Prostate gland (tissue), 2 donors: ENCODE results near the gene PLXNB2.

Experiments used
- POLR2A ChIP-seq: fragments of 450-650 bp; IDR thresholded peaks from one replicate; pipeline ENCODE4 v1.6.1; 2016; ENCODE audit warnings: antibody characterized with exemption, mild to moderate bottlenecking
- TF ChIP-seq, protein P1 (sequence below), 4 experiments: fragments of 200-600 bp in 2 of 4; fragments of 450-650 bp in 2 of 4; sonication (generic) in 2 of 4; IDR thresholded peaks; 1 replicate in 3 of 4; 2 replicates in 1 of 4; pipeline ENCODE4 v1.5.1; 2016 to 2019; ENCODE audit warnings: antibody characterized with exemption in 4 of 4, mild to moderate bottlenecking in 2 of 4, moderate library complexity in 2 of 4

DNA sequence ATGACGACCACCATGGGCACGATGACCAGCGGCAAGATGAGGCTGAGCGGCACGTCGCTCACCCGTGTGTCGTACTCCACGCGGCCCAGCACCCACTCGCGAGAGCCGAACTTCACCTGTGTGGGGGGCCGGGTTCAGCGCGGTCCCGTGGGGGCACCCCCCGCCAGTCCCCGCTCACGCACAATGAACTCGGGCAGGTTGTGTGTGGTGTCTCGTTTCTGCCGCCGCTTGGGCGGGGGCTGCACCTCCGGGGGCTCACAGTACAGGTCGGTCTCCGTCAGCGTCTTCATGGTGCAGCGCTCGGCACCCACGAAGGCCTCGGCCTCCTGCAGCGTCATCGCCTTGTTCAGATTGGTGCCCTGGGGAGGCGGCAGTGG is 26.1 kb downstream of the PLXNB2 start:
- TF ChIP-seq POLR2A = no peak
- TF ChIP-seq, protein P1, sequence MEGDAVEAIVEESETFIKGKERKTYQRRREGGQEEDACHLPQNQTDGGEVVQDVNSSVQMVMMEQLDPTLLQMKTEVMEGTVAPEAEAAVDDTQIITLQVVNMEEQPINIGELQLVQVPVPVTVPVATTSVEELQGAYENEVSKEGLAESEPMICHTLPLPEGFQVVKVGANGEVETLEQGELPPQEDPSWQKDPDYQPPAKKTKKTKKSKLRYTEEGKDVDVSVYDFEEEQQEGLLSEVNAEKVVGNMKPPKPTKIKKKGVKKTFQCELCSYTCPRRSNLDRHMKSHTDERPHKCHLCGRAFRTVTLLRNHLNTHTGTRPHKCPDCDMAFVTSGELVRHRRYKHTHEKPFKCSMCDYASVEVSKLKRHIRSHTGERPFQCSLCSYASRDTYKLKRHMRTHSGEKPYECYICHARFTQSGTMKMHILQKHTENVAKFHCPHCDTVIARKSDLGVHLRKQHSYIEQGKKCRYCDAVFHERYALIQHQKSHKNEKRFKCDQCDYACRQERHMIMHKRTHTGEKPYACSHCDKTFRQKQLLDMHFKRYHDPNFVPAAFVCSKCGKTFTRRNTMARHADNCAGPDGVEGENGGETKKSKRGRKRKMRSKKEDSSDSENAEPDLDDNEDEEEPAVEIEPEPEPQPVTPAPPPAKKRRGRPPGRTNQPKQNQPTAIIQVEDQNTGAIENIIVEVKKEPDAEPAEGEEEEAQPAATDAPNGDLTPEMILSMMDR (IDR thresholded peaks at IDR 0.05) = no peak
